ENCODE results near the gene SNRNP27. TPM values are rescaled to one million over a fixed set of nuclear protein-coding genes. Genes with fewer than 3 reads are reported as not detected.
A peak's percentile ranks its signal among the peaks of the same experiment; 100 is the strongest.

SNRNP27 gene
- total RNA-seq, 2 experiments from 2014 or later: 58.1 to 62.8 TPM

DNA sequence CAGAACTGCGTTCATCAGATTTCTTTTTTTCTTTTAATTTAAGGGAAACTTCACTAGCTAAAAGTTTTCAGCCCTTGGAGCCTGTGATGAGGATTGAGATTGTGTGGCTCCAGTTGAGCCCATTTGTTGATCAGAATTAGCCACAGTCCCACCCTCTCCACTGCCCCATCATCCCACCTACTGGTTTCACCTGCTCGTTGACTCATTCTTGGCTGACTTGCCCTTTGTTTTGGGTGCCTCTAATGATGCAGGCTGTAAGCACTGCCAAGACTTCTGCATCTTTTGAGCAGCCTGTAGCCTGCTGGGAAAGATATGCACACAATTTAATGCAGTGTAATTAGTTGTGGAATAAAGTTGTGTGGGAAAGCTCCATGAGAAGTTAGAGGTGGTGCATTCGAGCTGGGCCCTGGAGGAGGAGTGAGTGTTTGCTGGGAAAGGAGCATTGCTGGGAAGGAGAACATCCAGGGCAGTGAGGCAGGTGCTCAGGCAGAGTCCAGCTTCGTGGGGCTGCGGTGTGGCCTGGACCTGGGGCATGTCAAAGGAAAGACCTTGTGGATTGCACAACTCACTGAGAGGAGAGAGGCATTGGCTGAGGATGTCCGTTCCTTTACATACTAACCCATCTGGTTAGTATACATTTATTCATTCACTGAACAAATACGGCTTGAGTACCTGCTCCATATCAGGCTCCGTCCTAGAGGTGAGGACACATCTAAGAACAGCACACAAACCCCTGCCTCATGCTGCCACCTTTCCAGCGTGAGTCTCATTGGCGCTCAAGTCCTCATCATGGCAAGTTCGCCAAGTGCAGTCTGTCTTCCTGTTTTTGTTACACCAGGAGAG lies 49.5 kb downstream of the SNRNP27 start:
- Mint-ChIP-seq H3K4me3 (no peak overlapping the region), H3K36me3 (ENCODE audit: low read depth) (peaks cover 55% of the 10 kb centered on the region), H3K4me1 (peaks cover 48% of the 10 kb centered on the region), H3K27ac (peak overlapping the region; percentile 51), H3K27me3 (no peaks in the 10 kb centered on the region), H3K9me3 (no peaks in the 10 kb centered on the region)
- no peak for DNase-seq
- POLR2A ChIA-PET: no interaction called here
- CTCF ChIA-PET: interaction anchor here (1.0 kb wide), 2 partner anchors 66 to 125 kb away, joined by 3 to 5 read pairs; no protein-coding TSS in a partner anchor

DNA sequence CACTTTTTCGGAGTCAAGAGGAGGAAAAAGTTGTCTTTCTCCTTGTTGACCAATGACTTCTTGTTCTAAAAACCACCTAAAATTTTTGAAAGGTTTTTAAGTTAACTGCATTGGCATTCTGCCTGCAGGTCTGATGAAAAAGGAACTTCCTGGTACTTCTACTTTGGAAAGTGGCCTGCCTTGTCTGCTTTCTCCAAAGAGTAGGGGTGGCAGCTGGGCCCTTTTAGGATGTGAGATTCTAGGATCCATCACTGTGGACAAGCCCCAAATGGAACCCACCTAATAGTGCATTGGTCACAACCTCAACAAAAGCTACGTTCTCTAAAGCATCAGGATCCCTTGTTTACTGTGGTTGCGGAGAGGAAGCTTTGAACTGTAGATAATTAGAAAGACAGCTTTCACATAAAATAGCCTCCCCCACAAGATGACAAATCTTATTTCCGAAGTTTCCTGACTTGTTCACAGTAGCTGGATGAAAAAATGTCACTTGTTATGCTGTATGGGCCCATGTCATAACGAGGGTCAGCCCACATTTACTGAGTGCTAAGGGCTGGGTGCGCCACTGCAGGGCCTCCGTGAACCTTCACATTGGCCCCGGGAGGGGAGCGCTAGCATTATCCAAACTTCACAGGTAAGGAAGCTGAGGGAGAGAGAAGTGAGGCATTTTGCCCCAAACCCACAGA lies 50.2 kb downstream of the SNRNP27 start:
- H3K36me3 Mint-ChIP-seq (ENCODE audit: low read depth): peaks cover 48% of the 10 kb centered on the region
- no peak for DNase-seq
- POLR2A ChIA-PET: no interaction called here
- no peaks in the 10 kb centered on the region for H3K9me3 Mint-ChIP-seq
- H3K4me1 Mint-ChIP-seq: peaks cover 50% of the 10 kb centered on the region
- CTCF ChIA-PET: interaction anchor here (1.0 to 1.9 kb wide), 5 partner anchors 10 to 199 kb away, joined by 3 to 9 read pairs (median 5); no protein-coding TSS in a partner anchor
- H3K27me3 Mint-ChIP-seq: no peaks in the 10 kb centered on the region
- H3K27ac Mint-ChIP-seq: peak overlapping the region; percentile 78
- no peak overlapping the region for H3K4me3 Mint-ChIP-seq

GRCh38 chr2:69944756-69945155 lies 51.0 kb downstream of the SNRNP27 start:
- ChIA-PET POLR2A (no interaction called here), CTCF (interaction anchor here (0.7 to 1.9 kb wide), 6 partner anchors 10 to 198 kb away, joined by 3 to 9 read pairs (median 4); no protein-coding TSS in a partner anchor)
- H3K27ac Mint-ChIP-seq: peak overlapping the region; percentile 54
- no peaks in the 10 kb centered on the region for H3K9me3 Mint-ChIP-seq
- peaks cover 41% of the 10 kb centered on the region for H3K36me3 Mint-ChIP-seq (ENCODE audit: low read depth)
- DNase-seq: no peak
- H3K27me3 Mint-ChIP-seq: no peaks in the 10 kb centered on the region
- H3K4me3 Mint-ChIP-seq: no peak overlapping the region
- H3K4me1 Mint-ChIP-seq: peaks cover 51% of the 10 kb centered on the region

- peaks cover 35% of the 10 kb centered on the region for H3K36me3 Mint-ChIP-seq (ENCODE audit: low read depth)
- H3K27ac Mint-ChIP-seq: peak overlapping the region; percentile 90
- no peaks in the 10 kb centered on the region for H3K9me3 Mint-ChIP-seq
- POLR2A ChIA-PET: no interaction called here
- H3K27me3 Mint-ChIP-seq: peaks cover 2% of the 10 kb centered on the region
- no peak overlapping the region for H3K4me3 Mint-ChIP-seq
- peak; percentile 13 for DNase-seq
- CTCF ChIA-PET: interaction anchor here (0.6 to 1.9 kb wide), 11 partner anchors 8 to 197 kb away, joined by 3 to 9 read pairs (median 4); no protein-coding TSS in a partner anchor
- H3K4me1 Mint-ChIP-seq: peaks cover 51% of the 10 kb centered on the region
These were observed 51.7 kb downstream of the SNRNP27 start for GRCh38 chr2:69945441-69945840.

DNA sequence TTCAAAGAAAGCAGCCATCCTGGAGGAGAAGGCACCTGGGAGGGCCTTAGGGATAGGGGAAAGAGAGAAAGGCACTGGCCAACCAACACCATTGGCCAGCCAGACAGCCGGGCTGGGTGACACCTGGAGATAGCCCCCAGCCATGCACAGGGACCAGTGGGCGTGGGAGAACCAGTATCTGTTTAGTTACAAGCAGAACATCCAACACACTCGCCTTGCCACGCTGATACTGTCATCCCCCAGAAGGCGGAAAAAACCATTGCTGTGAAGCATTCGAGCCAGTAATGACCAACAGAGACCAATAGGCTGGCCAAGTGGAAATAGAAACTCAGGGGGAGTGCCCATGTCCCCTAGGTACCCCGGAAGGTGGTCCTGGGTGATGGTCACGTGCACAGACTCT lies 52.2 kb downstream of the SNRNP27 start:
- Mint-ChIP-seq H3K4me1 (peaks cover 51% of the 10 kb centered on the region), H3K4me3 (no peak overlapping the region), H3K27ac (peak overlapping the region; percentile 90), H3K27me3 (peaks cover 2% of the 10 kb centered on the region), H3K36me3 (ENCODE audit: low read depth) (peaks cover 31% of the 10 kb centered on the region), H3K9me3 (no peaks in the 10 kb centered on the region)
- no peak for DNase-seq
- CTCF ChIA-PET: interaction anchor here (0.6 to 1.9 kb wide), 10 partner anchors 8 to 98 kb away, joined by 3 to 9 read pairs (median 3); no protein-coding TSS in a partner anchor
- POLR2A ChIA-PET: no interaction called here

DNA sequence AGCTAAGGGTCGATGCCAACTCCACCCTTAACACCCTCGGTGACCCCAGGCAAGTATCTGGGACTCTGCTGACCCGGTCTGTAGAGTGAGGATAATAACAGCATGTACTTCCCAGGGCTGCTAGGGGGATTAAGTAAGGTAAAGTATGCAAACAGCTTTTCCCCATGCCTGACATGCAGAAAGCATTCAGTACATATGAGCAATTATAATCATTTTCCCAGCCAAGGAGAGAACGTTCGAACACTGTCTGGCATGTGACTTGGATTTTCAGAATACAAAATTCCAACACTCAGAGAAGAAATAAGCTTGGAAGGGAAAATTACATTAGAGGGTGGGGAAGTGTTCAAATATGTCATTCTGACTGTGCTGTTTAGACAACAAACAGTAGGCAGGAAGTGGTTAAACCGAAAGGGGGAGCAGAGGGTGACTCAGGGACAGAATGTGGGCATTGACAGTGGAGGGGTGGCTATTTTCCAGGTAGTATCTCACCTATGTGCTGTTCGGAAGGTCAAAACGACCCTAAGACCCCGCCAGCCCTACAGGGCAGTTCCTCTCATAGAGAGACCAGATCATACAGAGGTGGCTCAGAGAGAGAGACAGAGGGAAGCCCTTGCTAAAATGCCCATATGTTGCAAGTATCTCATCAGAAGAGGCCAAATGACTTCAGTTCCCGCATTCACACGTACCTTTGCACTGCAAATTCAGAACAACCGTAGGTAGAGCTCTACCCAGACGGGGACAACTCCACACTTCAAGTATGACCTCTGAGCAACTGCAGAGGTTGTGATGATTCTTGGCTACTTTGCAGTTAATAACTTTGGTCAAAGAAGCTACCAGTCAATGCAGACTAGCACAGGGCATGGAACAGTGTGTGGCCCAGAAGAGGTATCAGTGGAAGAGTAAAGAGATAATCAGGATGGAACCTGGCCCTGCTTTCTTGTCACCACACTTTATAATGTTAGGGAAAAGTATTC lies 52.9 kb downstream of the SNRNP27 start:
- Mint-ChIP-seq H3K4me1 (peaks cover 51% of the 10 kb centered on the region), H3K4me3 (peak overlapping the region; percentile 9), H3K27me3 (peaks cover 2% of the 10 kb centered on the region), H3K27ac (peak overlapping the region; percentile 90), H3K36me3 (ENCODE audit: low read depth) (peaks cover 24% of the 10 kb centered on the region), H3K9me3 (no peaks in the 10 kb centered on the region)
- ChIA-PET CTCF (interaction anchor here (0.5 to 1.8 kb wide), 8 partner anchors 11 to 195 kb away, joined by 3 to 4 read pairs (median 3); no protein-coding TSS in a partner anchor), POLR2A (no interaction called here)
- peak; percentile 80 for DNase-seq

GRCh38 chr2:69947325-69947931 lies 53.7 kb downstream of the SNRNP27 start:
- no peaks in the 10 kb centered on the region for H3K9me3 Mint-ChIP-seq

GRCh38 chr2:69948032-69948962 lies 54.5 kb downstream of the SNRNP27 start:
- no peak for DNase-seq
- H3K4me1 Mint-ChIP-seq: peaks cover 47% of the 10 kb centered on the region

More at GRCh38 chr2:69947325-69947931, 53.7 kb downstream of the SNRNP27 start:
- Mint-ChIP-seq H3K27me3 (peaks cover 2% of the 10 kb centered on the region), H3K27ac (peak overlapping the region; percentile 90), H3K4me1 (peaks cover 51% of the 10 kb centered on the region), H3K4me3 (no peak overlapping the region), H3K36me3 (ENCODE audit: low read depth) (peaks cover 17% of the 10 kb centered on the region)
- ChIA-PET CTCF (interaction anchor here (0.6 to 1.8 kb wide), 4 partner anchors 15 to 702 kb away, joined by 3 to 4 read pairs (median 3); no protein-coding TSS in a partner anchor), POLR2A (no interaction called here)
- no peak for DNase-seq

GRCh38 chr2:69948963-69949645 lies 55.3 kb downstream of the SNRNP27 start:
- H3K27ac Mint-ChIP-seq: no peak overlapping the region
- no peak overlapping the region for H3K4me3 Mint-ChIP-seq
- no peak for DNase-seq
- H3K27me3 Mint-ChIP-seq: peaks cover 2% of the 10 kb centered on the region
- no peaks in the 10 kb centered on the region for H3K9me3 Mint-ChIP-seq
- ChIA-PET CTCF (interaction anchor here (1.0 kb wide), 1 partner anchor 10 kb away, joined by 3 read pairs; no protein-coding TSS in a partner anchor), POLR2A (no interaction called here)
- H3K36me3 Mint-ChIP-seq (ENCODE audit: low read depth): peaks cover 8% of the 10 kb centered on the region
- peaks cover 42% of the 10 kb centered on the region for H3K4me1 Mint-ChIP-seq

More at GRCh38 chr2:69948032-69948962, 54.5 kb downstream of the SNRNP27 start:
- Mint-ChIP-seq H3K36me3 (ENCODE audit: low read depth) (peaks cover 12% of the 10 kb centered on the region), H3K9me3 (no peaks in the 10 kb centered on the region), H3K27me3 (peaks cover 2% of the 10 kb centered on the region), H3K27ac (no peak overlapping the region), H3K4me3 (no peak overlapping the region)
- ChIA-PET POLR2A (no interaction called here), CTCF (interaction anchor here (0.6 to 1.0 kb wide), 3 partner anchors 10 to 701 kb away, joined by 3 to 5 read pairs (median 3); no protein-coding TSS in a partner anchor)

DNA sequence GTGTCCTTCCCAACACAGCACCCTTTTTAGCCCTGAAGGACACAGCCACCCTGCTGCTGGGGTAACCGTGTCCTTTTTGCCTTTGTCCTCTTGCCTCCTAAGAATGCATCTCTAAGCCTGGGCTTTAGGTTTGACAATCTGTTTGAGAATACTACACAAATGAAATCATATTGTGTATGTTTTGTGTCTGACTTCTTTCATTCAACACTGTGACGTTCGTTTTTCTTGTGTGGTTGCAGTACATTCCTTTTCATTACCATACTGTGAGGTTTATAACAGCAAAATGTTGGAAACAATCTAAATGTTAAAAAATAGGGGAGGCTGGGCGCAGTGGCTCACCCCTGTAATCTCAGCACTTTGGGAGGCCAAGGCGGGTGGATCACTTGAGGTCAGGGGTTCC lies 56.5 kb downstream of the SNRNP27 start:
- ChIA-PET CTCF (no interaction called here), POLR2A (no interaction called here)
- Mint-ChIP-seq H3K27me3 (peaks cover 2% of the 10 kb centered on the region), H3K4me1 (peaks cover 32% of the 10 kb centered on the region), H3K36me3 (ENCODE audit: low read depth) (peaks cover 3% of the 10 kb centered on the region), H3K27ac (no peak overlapping the region), H3K9me3 (no peaks in the 10 kb centered on the region), H3K4me3 (no peak overlapping the region)
- no peak for DNase-seq
